ENCODE measurements around the gene ZNF217. TPM values are rescaled to one million over a fixed set of nuclear protein-coding genes. Genes with fewer than 3 reads are reported as not detected.
"Not testable (repeated sequence)": the region's sequence is repeated elsewhere in the genome, so short reads cannot be mapped to it uniquely, and the experiment has no call there.

ZNF217 gene
- total RNA-seq, 2 experiments from 2014 or later: 83.5 to 87.4 TPM

DNA sequence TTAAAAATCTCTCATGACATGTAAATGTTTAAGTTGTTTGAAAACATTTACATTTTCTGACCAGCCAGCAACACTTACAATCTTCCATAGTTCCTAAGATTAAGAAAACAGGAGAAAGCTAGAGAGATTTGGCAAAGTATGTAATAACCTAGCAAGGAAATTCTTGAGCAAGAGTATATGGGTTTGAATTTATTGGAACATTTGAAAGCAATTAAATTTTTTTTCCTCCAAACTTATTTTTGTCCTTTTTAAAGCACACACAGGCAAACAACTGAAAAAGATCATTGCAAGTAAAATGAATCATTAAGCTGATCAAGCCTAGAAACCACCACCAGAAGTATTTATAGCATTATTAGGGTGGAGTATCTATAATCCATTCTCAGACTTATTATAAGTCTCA lies 20.1 kb upstream of the ZNF217 start:
- H3K36me3 Mint-ChIP-seq (ENCODE audit: low read depth): peaks cover 10% of the 10 kb centered on the region
- intact Hi-C loops (cut with DNase I, micrococcal nuclease): no loop called here
- ATAC-seq (ENCODE audit: poor library complexity) (no peak), DNase-seq (no peak)
- no peaks in the 10 kb centered on the region for H3K9me3 Mint-ChIP-seq
- H3K27ac Mint-ChIP-seq: peak overlapping the region; percentile 43
- H3K27me3 Mint-ChIP-seq: no peaks in the 10 kb centered on the region
- ChIA-PET POLR2A (interaction anchor here (1.4 kb wide), 1 partner anchor 94 kb away, joined by 3 read pairs; no protein-coding TSS in a partner anchor), CTCF (interaction anchor here (0.7 to 2.6 kb wide), 3 partner anchors 10 to 33 kb away, joined by 3 to 10 read pairs (median 3); no protein-coding TSS in a partner anchor)
- no peak overlapping the region for H3K4me3 Mint-ChIP-seq
- Histone ChIP-seq H3K36me3 (ENCODE audit: insufficient read depth, low read length) (no peaks in the 10 kb centered on the region), H3K4me3 (ENCODE audit: low read length) (no peak overlapping the region), H3K27ac (ENCODE audit: low read depth in 1 of 2, low read length in 2 of 2) (no peak overlapping the region), H3K27me3 (ENCODE audit: control insufficient read depth in 1 of 2, insufficient read depth in 2 of 2, low read length in 2 of 2) (no peaks in the 10 kb centered on the region), H3K4me1 (ENCODE audit: insufficient read depth, low read length) (peaks cover 12% of the 10 kb centered on the region), H3K9me3 (ENCODE audit: control insufficient read depth in 1 of 2, insufficient read depth in 1 of 2, low read length in 2 of 2) (no peaks in the 10 kb centered on the region)
- TF ChIP-seq, protein P1, sequence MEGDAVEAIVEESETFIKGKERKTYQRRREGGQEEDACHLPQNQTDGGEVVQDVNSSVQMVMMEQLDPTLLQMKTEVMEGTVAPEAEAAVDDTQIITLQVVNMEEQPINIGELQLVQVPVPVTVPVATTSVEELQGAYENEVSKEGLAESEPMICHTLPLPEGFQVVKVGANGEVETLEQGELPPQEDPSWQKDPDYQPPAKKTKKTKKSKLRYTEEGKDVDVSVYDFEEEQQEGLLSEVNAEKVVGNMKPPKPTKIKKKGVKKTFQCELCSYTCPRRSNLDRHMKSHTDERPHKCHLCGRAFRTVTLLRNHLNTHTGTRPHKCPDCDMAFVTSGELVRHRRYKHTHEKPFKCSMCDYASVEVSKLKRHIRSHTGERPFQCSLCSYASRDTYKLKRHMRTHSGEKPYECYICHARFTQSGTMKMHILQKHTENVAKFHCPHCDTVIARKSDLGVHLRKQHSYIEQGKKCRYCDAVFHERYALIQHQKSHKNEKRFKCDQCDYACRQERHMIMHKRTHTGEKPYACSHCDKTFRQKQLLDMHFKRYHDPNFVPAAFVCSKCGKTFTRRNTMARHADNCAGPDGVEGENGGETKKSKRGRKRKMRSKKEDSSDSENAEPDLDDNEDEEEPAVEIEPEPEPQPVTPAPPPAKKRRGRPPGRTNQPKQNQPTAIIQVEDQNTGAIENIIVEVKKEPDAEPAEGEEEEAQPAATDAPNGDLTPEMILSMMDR (IDR thresholded peaks at IDR 0.05): no peak
- H3K4me1 Mint-ChIP-seq (ENCODE audit: low read depth): peaks cover 31% of the 10 kb centered on the region

- H3K4me3 ChIP-seq (ENCODE audit: low read length); H3K27ac ChIP-seq (ENCODE audit: low read depth in 1 of 2, low read length in 2 of 2); H3K36me3 ChIP-seq (ENCODE audit: insufficient read depth, low read length); POLR2A ChIA-PET; DNase-seq; ATAC-seq (ENCODE audit: poor library complexity); H3K9me3 Mint-ChIP-seq; H3K4me3 Mint-ChIP-seq; H3K36me3 Mint-ChIP-seq (ENCODE audit: low read depth); H3K27me3 ChIP-seq (ENCODE audit: control insufficient read depth in 1 of 2, insufficient read depth in 2 of 2, low read length in 2 of 2); H3K27me3 Mint-ChIP-seq; intact Hi-C loops (cut with DNase I, micrococcal nuclease): not testable (repeated sequence)
- Histone ChIP-seq H3K9me3 (ENCODE audit: control insufficient read depth in 1 of 2, insufficient read depth in 1 of 2, low read length in 2 of 2) (peaks cover 0 to 10% of the 10 kb centered on the region in 2 experiments), H3K4me1 (ENCODE audit: insufficient read depth, low read length) (peaks cover 21% of the 10 kb centered on the region)
- Mint-ChIP-seq H3K27ac (peak overlapping the region; percentile 77), H3K4me1 (ENCODE audit: low read depth) (peaks cover 39% of the 10 kb centered on the region)
- CTCF ChIA-PET: interaction anchor here (2.6 kb wide), 1 partner anchor 31 kb away, joined by 10 read pairs; no protein-coding TSS in a partner anchor
Observed at GRCh38 chr20:53612289-53612688, 18.6 kb upstream of the ZNF217 start.

DNA sequence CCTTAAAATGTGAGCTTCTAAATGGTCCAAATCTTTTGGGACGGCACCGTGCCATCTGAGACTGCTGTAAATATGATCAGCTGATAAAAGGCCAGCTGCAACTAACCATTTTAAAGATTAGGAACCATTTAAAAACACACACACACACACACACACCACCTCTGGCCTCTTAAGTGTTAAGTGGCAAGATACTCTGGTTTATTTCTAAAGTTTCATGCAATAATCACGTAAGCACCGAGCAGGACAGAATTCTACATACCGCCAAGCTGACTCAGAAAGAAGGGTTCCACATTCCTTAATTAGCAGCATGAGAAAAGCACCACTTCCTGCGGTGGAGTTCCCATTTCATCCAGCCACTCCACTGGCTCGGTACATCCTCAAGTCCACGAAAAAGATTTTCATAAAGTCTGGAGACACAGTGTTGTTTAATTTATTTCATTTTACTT lies 17.8 kb upstream of the ZNF217 start:
- Mint-ChIP-seq H3K4me1 (ENCODE audit: low read depth) (peaks cover 40% of the 10 kb centered on the region), H3K4me3 (no peak overlapping the region), H3K36me3 (ENCODE audit: low read depth) (peaks cover 10% of the 10 kb centered on the region), H3K27me3 (no peaks in the 10 kb centered on the region), H3K27ac (peak overlapping the region; percentile 77), H3K9me3 (no peaks in the 10 kb centered on the region)
- Histone ChIP-seq H3K27me3 (ENCODE audit: control insufficient read depth in 1 of 2, insufficient read depth in 2 of 2, low read length in 2 of 2) (no peaks in the 10 kb centered on the region), H3K4me1 (ENCODE audit: insufficient read depth, low read length) (peaks cover 26% of the 10 kb centered on the region), H3K9me3 (ENCODE audit: control insufficient read depth in 1 of 2, insufficient read depth in 1 of 2, low read length in 2 of 2) (peaks cover 0 to 10% of the 10 kb centered on the region in 2 experiments), H3K4me3 (ENCODE audit: low read length) (no peak overlapping the region), H3K27ac (ENCODE audit: low read depth in 1 of 2, low read length in 2 of 2) (peak overlapping the region in 1 of 2 donors; percentile 9), H3K36me3 (ENCODE audit: insufficient read depth, low read length) (peaks cover 3% of the 10 kb centered on the region)
- TF ChIP-seq, protein P1 (IDR thresholded peaks at IDR 0.05): no peak
- intact Hi-C loops (cut with DNase I, micrococcal nuclease): no loop called here
- ChIA-PET CTCF (interaction anchor here (2.6 to 3.1 kb wide), 2 partner anchors 12 to 31 kb away, joined by 10 to 13 read pairs; no protein-coding TSS in a partner anchor), POLR2A (interaction anchor here (0.7 to 2.7 kb wide), 6 partner anchors 12 to 296 kb away, joined by 3 to 111 read pairs (median 3); partner anchors contain the start of gene ZNF217)
- DNase-seq: peak in 2 of 14 experiments; percentile 47 to 48
- ATAC-seq (ENCODE audit: poor library complexity): no peak
